Cerebellar nuclear complex (tissue), 1 donor: Measurements from ENCODE around the gene RNGTT.

ENCODE experiments used
- DNase-seq, 2 experiments: peaks; one replicate each; lab custom pipeline; 2025; lab: John Stamatoyannopoulos, UW

Gene RNGTT

GRCh38 chr6:88653936-88654335 is 309.5 kb downstream of the RNGTT start:
- no peak for DNase-seq

- no peak for DNase-seq
These were observed 312.0 kb downstream of the RNGTT start for GRCh38 chr6:88651400-88651799.

- DNase-seq: no peak
These were observed 312.4 kb downstream of the RNGTT start for GRCh38 chr6:88650979-88651378.

GRCh38 chr6:88650029-88650619 is 313.3 kb downstream of the RNGTT start:
- no peak for DNase-seq

GRCh38 chr6:88641178-88641903 is 322.1 kb downstream of the RNGTT start:
- DNase-seq: no peak

GRCh38 chr6:88637761-88638545 is 325.5 kb downstream of the RNGTT start:
- no peak for DNase-seq

GRCh38 chr6:88636871-88637270 is 326.5 kb downstream of the RNGTT start:
- DNase-seq: no peak

GRCh38 chr6:88633782-88634181 is 329.6 kb downstream of the RNGTT start:
- DNase-seq: no peak

- no peak for DNase-seq
These were observed 331.6 kb downstream of the RNGTT start for GRCh38 chr6:88631830-88632229.

GRCh38 chr6:88629838-88630494 is 333.5 kb downstream of the RNGTT start:
- no peak for DNase-seq

- no peak for DNase-seq
These were observed 337.0 kb downstream of the RNGTT start for GRCh38 chr6:88626460-88626859.

GRCh38 chr6:88623531-88623930 is 339.9 kb downstream of the RNGTT start:
- no peak for DNase-seq

- DNase-seq: no peak
These were observed 343.5 kb downstream of the RNGTT start for GRCh38 chr6:88619951-88620350.

- no peak for DNase-seq
These were observed 347.0 kb downstream of the RNGTT start for GRCh38 chr6:88616380-88616779.

GRCh38 chr6:88614316-88614877 is 349.0 kb downstream of the RNGTT start:
- DNase-seq: no peak

- DNase-seq: no peak
These were observed 350.8 kb downstream of the RNGTT start for GRCh38 chr6:88612631-88613030.

GRCh38 chr6:88611721-88612120 is 351.7 kb downstream of the RNGTT start:
- DNase-seq: no peak

- DNase-seq: no peak
These were observed 353.4 kb downstream of the RNGTT start for GRCh38 chr6:88609983-88610382.

GRCh38 chr6:88605271-88605670 is 358.1 kb downstream of the RNGTT start:
- DNase-seq: no peak

- DNase-seq: no peak
These were observed 363.8 kb downstream of the RNGTT start for GRCh38 chr6:88599571-88599970.

- peak in 1 of 2 experiments; percentile 3 for DNase-seq
These were observed 366.6 kb downstream of the RNGTT start for GRCh38 chr6:88596801-88597200.

GRCh38 chr6:88588938-88589337 is 374.5 kb downstream of the RNGTT start:
- no peak for DNase-seq
